GM18951 (cell line): ENCODE measurements around the gene NEU4.
"Not testable (repeated sequence)": the region's sequence is repeated elsewhere in the genome, so short reads cannot be mapped to it uniquely, and the experiment has no call there.

ENCODE experiments used
- POLR2A ChIP-seq: IDR thresholded peaks from 4 replicates; pipeline ENCODE4 v1.6.1; 2011; ENCODE audit warnings: mild to moderate bottlenecking; ENCODE audit not compliant: insufficient read length, insufficient read depth; ENCODE audit errors: extremely low read depth
- in situ Hi-C: fragments of 300-500 bp; cut with MboI; formaldehyde crosslinking; loops from one replicate; pipeline ENCODE4 v1.12.0; 2022; ENCODE audit warnings: low sequenced_read_pairs, mixed read lengths, inconsistent platforms; ENCODE audit not compliant: unreplicated experiment

NEU4 gene

DNA sequence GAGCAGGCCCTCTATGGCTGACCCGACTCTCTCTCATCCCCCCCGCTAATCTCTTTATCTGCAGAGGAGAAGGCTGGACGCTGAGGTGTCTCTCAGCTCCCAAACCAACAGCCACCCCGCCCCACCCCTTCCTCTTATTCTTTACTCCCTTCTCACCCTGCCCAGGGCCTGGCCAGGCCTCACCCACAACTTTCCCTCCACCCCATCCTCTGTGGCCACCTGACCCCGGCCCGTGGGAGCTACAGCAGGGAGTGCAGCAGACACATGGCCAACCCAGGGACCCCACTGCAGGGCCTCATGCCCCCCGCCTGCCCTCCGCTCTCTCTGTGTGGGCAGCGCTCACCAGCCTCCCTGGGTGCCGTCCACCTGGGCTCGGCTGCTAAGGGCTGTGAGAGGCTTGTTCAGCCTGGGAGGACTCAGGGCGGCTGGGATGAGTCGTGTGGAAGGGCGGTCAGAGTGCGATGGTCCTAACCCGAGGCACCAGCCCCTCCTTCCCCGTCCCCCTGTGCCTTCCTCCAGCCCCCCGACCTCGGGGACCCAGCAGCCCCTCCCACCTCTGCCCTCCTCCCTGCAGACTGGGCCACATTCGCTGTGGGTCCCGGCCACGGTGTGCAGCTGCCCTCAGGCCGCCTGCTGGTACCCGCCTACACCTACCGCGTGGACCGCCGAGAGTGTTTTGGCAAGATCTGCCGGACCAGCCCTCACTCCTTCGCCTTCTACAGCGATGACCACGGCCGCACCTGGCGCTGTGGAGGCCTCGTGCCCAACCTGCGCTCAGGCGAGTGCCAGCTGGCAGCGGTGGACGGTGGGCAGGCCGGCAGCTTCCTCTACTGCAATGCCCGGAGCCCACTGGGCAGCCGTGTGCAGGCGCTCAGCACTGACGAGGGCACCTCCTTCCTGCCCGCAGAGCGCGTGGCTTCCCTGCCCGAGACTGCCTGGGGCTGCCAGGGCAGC lies 6.8 kb downstream of the NEU4 start:
- in situ Hi-C loops: no loop called here
- no peak for TF ChIP-seq POLR2A

DNA sequence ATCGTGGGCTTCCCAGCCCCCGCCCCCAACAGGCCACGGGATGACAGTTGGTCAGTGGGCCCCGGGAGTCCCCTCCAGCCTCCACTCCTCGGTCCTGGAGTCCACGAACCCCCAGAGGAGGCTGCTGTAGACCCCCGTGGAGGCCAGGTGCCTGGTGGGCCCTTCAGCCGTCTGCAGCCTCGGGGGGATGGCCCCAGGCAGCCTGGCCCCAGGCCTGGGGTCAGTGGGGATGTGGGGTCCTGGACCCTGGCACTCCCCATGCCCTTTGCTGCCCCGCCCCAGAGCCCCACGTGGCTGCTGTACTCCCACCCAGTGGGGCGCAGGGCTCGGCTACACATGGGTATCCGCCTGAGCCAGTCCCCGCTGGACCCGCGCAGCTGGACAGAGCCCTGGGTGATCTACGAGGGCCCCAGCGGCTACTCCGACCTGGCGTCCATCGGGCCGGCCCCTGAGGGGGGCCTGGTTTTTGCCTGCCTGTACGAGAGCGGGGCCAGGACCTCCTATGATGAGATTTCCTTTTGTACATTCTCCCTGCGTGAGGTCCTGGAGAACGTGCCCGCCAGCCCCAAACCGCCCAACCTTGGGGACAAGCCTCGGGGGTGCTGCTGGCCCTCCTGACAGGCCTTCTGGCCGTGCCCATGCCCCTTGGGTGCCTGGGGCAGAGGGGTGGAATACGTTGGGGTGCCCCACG lies 7.6 kb downstream of the NEU4 start:
- in situ Hi-C loops: no loop called here
- no peak for TF ChIP-seq POLR2A

DNA sequence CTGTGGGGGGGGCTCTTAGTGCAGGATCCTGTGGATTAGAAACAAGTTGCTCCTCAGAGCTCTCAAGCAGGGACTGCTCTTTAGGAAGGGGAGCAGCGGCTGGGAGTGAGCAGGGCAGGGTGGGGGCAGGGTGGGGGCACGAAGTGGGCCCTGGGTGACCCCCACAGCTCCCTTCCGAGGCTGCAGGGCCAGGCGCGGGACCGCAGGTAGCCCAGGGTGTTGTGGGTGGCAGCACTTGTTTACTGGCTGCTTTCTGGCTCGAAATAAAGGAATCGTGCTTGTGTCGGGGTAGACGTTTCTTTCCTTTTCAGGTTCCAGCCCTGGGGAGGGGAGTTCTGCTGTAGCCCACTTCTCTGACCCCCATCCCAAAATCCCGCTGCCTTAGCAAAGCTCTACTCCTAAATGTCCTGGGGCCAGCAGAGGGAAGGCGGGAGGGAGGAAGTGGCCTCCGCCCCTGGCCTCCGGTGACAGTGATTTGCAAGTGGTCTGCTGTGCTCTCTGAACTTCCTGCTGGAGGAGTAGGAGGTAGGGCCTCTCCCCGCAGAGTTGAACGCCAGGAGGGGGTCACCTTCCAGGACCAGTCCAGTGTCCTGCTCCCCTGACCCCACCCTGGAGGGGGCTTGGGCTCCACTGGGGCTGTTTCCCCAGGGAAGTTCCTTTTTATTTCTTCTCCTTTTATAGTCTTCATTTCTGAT lies 8.3 kb downstream of the NEU4 start:
- TF ChIP-seq POLR2A: no peak
- in situ Hi-C loops: no loop called here

DNA sequence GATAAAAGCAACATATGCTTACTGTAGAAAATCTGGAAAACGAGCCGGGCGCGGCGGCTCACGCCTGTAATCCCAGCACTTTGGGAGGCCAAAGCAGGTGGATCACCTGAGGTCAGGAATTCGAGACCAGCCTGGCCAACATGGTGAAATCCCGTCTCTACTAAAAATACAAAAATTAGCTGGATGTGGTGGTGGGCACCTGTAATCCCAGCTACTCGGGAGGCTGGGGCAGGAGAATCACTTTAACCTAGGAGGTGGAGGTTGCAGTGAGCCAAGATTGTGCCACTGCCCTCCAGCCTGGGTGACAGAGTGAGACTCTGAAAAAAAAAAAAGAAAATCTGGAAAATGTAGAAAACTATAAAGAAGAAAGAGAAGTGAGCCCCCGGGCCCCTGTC lies 8.8 kb downstream of the NEU4 start:
- in situ Hi-C loops: not testable (repeated sequence)

DNA sequence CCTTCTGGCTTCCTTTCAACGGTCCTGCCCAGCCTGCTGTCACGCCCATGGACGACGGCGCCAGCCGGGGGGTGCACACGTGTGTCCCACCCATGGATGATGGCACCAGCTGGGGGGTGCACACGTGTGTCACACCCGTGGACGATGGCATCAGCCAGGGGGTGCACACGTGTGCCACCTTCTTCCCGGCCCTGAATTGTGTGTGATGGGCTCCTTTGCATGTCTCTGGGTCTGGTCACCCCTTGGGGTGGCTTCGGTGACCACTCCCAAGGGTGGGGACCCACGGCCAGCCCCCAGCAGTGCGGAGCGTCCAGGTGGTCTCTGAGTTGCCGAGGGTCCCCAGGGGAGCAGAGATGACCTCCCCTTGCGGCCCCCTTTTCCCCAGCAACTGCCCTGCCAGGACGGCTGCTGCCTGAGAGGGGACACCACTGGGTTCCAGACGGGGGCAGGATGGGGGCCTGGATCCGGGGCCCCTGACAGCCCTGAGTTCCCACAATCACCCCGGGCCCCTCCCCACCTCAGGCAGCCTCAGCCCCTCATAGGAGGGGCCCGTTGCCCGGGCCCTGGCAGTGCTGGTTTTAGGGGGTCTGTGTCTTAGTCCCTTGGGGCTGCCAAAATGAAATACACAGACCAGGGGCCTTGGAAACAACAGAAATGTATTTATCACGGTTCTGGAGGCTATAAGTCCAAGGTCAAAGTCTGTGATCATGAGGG lies 9.4 kb downstream of the NEU4 start:
- no peak for TF ChIP-seq POLR2A
- in situ Hi-C loops: no loop called here

DNA sequence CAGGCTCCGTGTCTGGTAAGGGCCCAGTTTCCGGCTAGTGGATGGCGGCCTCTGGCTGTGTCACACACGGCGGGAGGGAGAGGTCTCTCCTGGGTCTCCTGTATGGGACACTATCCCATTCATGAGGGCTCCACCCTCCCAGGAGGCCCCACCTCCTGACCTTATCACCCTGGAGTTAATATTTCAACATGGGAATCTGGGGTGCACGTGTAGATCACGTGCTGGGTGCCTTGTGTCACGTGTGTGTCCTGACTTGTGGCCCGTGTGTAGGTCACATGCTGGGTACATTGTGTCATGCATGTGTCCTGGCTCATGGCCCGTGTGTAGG lies 9.9 kb downstream of the NEU4 start:
- in situ Hi-C loops: no loop called here
- TF ChIP-seq POLR2A: no peak

DNA sequence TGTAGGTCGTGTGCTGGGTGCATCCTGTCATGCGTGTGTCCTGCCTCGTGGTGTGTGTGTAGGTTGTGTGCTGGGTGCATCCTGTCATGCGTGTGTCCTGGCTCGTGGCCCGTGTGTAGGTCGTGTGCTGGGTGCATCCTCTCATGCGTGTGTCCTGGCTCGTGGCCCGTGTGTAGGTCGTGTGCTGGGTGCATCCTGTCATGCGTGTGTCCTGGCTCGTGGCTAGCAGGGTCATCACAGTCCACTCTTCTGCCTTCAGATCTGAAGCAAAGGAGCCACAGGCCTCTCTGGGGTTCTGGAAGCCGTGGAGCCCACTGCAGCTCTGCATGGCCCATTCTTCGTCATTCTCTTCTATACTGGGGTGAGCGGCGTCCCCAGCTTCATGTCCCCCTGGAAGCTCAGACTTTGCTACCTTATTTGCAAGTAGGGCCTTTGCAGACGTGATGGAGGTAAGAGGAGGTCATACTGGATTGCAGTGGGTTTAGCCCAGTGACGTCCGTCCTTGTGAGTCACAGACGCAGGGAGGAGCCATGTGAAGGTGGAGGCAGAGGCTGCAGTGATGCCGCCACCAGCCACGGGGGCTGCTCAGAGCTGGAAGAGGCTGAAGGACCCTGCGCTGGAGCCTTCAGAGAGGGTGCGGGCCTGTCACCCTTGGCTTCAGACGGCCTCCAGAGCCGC lies 11.1 kb downstream of the NEU4 start:
- in situ Hi-C loops: not testable (repeated sequence)

DNA sequence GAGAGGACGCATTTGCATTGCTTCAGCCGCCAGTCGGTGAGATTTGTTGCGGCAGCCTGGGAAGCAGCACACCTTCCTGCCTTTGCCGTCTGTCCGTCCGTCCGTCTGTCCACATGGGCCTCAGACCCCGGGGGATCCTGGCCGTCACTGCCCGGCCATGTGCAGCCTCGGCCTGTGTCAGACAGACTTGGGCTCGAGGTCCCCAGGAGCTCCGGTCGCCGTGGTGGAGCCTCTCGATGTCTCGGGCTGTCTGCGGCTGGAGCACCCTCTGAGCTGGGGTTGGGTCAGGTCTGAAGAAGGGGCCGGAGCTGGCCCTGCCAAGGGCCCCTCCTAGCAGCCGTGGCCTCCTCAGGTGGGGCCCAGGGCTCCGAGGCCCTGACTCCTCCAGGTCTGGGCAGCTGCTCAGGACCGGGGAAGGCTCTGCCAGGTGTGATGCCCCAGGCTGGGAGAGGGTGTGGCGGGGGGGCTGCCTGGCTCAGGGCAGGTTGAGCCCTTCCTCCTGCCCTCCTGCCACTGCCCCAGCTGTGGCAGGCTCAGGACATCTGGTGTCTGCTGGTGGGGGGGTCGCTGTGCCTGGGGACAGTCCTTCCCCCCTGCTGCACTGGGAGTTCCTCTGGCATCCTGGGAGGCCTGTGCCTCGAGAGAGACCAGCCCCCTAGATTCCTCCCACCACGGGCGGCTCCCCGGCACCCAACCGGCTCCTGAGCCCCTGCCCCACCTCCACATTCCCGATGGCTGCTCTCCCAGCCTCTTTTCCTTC lies 11.8 kb downstream of the NEU4 start:
- no peak for TF ChIP-seq POLR2A
- in situ Hi-C loops: no loop called here

DNA sequence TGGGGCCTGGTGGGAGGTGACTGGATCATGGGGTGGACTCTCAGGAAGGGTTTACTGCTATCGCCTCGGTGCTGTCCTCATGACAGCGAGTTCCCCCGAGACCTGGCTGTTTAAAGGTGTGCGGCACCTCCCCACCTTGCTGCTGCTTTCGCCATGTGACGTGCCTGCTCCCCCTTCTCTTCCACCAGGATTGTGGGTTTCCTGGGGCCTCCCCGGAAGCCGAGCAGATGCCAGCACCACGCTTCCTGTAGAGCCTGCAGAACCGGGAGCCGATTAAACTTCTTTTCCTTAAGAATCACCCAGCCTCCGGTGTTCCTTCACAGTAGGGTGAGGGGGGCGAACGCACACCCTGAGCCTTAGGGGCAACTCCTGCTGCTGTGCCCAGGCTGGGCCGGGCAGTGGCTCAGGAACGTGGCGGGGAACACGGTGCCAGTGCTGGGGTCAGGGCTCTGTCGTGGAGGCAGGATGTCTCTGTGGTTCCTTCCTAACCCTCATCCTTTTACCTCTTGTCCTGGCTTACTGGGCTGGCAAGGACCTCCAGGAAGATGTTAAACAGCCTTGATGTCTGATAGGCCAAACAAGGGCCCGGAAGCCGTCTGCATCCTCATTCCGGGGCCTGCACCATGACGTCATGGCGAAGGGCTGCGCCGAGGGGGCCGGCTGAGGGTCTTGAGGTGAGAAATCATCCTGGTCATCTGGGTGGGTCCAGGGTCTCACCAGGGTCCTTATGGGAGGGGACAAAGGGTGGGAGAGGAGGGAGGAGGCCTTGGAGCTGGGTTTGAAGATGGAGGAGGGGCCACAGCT lies 12.7 kb downstream of the NEU4 start:
- in situ Hi-C loops: no loop called here
- no peak for TF ChIP-seq POLR2A

DNA sequence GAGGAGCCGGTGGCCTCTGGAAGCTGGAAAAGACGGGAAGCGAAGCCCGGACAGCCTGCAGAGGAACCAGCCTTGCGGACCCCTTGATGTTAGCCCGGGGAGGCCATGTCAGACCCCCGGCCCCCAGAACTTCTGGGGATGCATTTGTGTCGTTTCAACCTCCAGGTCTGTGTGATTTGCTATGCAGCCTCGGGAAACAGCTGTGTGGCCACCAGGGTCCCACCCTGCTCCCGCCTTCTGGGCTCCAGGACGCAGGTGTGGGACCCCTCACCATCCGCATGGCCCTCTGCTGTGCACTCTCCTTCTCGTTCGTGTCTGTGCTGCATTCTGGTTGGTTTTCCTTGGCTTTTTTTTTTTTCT lies 13.3 kb downstream of the NEU4 start:
- TF ChIP-seq POLR2A: no peak
- in situ Hi-C loops: no loop called here

DNA sequence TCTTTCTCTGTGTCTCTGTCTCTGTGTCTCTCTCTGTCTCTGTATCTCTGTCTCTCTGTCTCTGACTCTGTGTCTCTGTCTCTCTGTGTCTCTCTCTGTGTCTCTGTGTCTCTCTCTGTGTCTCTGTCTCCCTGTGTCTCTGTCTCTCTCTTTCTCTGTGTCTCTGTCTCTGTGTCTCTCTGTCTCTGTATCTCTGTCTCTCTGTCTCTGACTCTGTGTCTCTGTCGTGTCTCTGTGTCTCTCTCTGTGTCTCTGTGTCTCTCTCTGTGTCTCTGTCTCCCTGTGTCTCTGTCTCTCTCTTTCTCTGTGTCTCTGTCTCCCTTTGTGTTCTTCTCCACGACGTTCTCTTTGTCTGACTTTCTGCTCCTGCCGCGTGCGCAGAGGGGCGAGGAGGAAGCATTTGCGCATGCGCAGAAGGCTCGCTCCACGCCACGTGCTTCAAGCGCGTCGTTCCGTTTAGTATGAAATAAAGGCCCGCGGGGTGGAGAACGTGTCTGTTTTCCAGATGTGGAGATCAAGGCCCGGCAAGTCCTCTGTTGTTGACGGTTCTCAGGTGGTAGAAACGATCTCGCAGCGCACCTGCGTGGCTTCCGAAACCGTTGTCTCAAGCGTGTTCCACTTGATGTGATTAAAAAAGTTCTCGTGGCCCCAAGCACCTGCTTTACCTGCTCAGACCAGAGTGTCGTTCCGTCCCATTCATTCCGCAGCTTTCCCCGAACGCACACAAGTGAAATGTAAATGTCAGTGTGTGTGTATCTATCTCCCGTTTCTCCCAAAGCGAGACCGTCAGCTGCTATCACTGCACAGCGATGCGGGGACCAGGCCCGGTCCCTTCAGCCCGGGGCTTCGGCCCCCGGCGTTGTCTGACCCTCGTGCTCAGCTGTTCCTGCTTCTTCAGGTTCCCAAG lies 14.8 kb downstream of the NEU4 start:
- in situ Hi-C loops: not testable (repeated sequence)
